Keratinocyte (primary cell): ENCODE data around the gene SLC33A1. TPM values are rescaled to one million over a fixed set of nuclear protein-coding genes. Genes with fewer than 3 reads are reported as not detected.
A peak's percentile ranks its signal among the peaks of the same experiment; 100 is the strongest.

Source experiments
- DNase-seq: peaks from one replicate; pipeline ENCODE4 v3.0.0-alpha.2; 2011; ENCODE audit warnings: low read depth, missing footprints, low spot score
- FAIRE-seq: peaks from 2 replicates; lab custom pipeline; 2011; peaks lifted over from hg19 to GRCh38; lab: Jason Lieb, UNC
- H2AFZ ChIP-seq: 2 replicates; pipeline ENCODE4 v1.6.0; 2012; ENCODE audit warnings: low read length, control low read depth, inconsistent platforms; ENCODE audit not compliant: control insufficient read depth
- H3K27ac ChIP-seq: 2 replicates; pipeline ENCODE4 v1.5.1; 2011; ENCODE audit warnings: low read length; ENCODE audit not compliant: control insufficient read depth, insufficient read depth
- H3K27me3 ChIP-seq: 3 replicates; pipeline ENCODE4 v1.6.0; 2011; ENCODE audit warnings: low read length; ENCODE audit not compliant: control insufficient read depth, insufficient read depth; ENCODE audit errors: extremely low read depth
- H3K36me3 ChIP-seq, 2 experiments: 2 replicates in 1 of 2; 3 replicates in 1 of 2; pipeline ENCODE4 v1.5.1; 2011; ENCODE audit warnings: low read length in 2 of 2, mild to moderate bottlenecking in 1 of 2; ENCODE audit not compliant: control insufficient read depth in 2 of 2, insufficient read depth in 2 of 2; ENCODE audit errors: extremely low read depth in 1 of 2
- H3K4me1 ChIP-seq: 3 replicates; pipeline ENCODE4 v1.5.1; 2011; ENCODE audit warnings: low read length; ENCODE audit not compliant: control insufficient read depth, insufficient read depth; ENCODE audit errors: extremely low read depth
- H3K4me2 ChIP-seq: 3 replicates; pipeline ENCODE4 v1.6.0; 2011; ENCODE audit warnings: low read depth, low read length; ENCODE audit not compliant: control insufficient read depth, insufficient read depth; ENCODE audit errors: extremely low read depth
- H3K4me3 ChIP-seq, 3 experiments: fragments of 200-600 bp in 1 of 3; sonication (generic) in 1 of 3; 2 replicates in 2 of 3; 3 replicates in 1 of 3; pipeline ENCODE4 v1.5.1; 2011 to 2016; ENCODE audit warnings: low read length in 3 of 3, mild to moderate bottlenecking in 3 of 3, control low read depth in 2 of 3, inconsistent platforms in 1 of 3, low read depth in 1 of 3, mixed read lengths in 1 of 3, mixed run types in 1 of 3, moderate library complexity in 1 of 3; ENCODE audit not compliant: control insufficient read depth in 2 of 3, insufficient read depth in 2 of 3; ENCODE audit errors: extremely low read depth in 1 of 3
- H3K79me2 ChIP-seq: 2 replicates; pipeline ENCODE4 v1.6.0; 2012; ENCODE audit warnings: low read length; ENCODE audit not compliant: control insufficient read depth, insufficient read depth
- H3K9ac ChIP-seq: 3 replicates; pipeline ENCODE4 v1.6.0; 2011; ENCODE audit warnings: low read length; ENCODE audit not compliant: control insufficient read depth, insufficient read depth; ENCODE audit errors: extremely low read depth
- H3K9me1 ChIP-seq: 3 replicates; pipeline ENCODE4 v1.6.0; 2011; ENCODE audit warnings: low read length; ENCODE audit not compliant: control insufficient read depth, insufficient read depth; ENCODE audit errors: extremely low read depth
- H3K9me3 ChIP-seq: 2 replicates; pipeline ENCODE4 v1.5.1; 2012; ENCODE audit warnings: low read depth, low read length; ENCODE audit not compliant: control insufficient read depth
- H4K20me1 ChIP-seq: 3 replicates; pipeline ENCODE4 v1.6.0; 2011; ENCODE audit warnings: low read length; ENCODE audit not compliant: control insufficient read depth, insufficient read depth; ENCODE audit errors: extremely low read depth
- CTCF ChIP-seq, 3 experiments: IDR thresholded peaks in 1 of 3; conservative IDR thresholded peaks in 1 of 3; optimal IDR thresholded peaks in 1 of 3; 2 replicates in 2 of 3; 3 replicates in 1 of 3; pipeline versions ENCODE3 to v1.5.1; 2011; ENCODE audit warnings: low read length in 3 of 3, mild to moderate bottlenecking in 3 of 3, moderate library complexity in 2 of 3, control low read depth in 1 of 3, inconsistent platforms in 1 of 3; ENCODE audit not compliant: insufficient read depth in 2 of 3; ENCODE audit errors: extremely low read depth in 1 of 3
- EZH2 ChIP-seq: IDR thresholded peaks from one replicate; pipeline ENCODE4 v1.6.1; 2012; ENCODE audit warnings: inconsistent platforms, mild to moderate bottlenecking, low read length, moderate library complexity
- dilution Hi-C: fragments of 300-500 bp; cut with MboI; formaldehyde crosslinking; loops from one replicate; pipeline ENCODE4 v1.7.0; 2020; ENCODE audit warnings: low sequenced_read_pairs; ENCODE audit not compliant: extremely low pct_ligation_motif_present
- polyA minus RNA-seq, 3 experiments: library from RNA; depleted of rRNA, polyadenylated mRNA; stranded (reverse); fragments of >200 nt; gene quantifications; 1 replicate in 1 of 3; 2 replicates in 1 of 3; 3 replicates in 1 of 3; pipeline ENCODE4 v1.2.3, GENCODE V29; 2011
- polyA plus RNA-seq, 5 experiments: library from polyadenylated mRNA; depleted of rRNA in 3 of 5; stranded (reverse) in 3 of 5; stranded (forward) in 1 of 5; unstranded in 1 of 5; fragments of >200 nt; gene quantifications; 1 replicate in 1 of 5; 2 replicates in 3 of 5; 3 replicates in 1 of 5; pipeline versions ENCODE4 v1.2.1 to v1.2.3, GENCODE V29; 2011 to 2012; ENCODE audit warnings: missing spikeins in 2 of 5, low read depth in 1 of 5, low replicate concordance in 1 of 5

The SLC33A1 gene
- polyA plus RNA-seq (23.5 to 33.9 TPM (median 30.9 TPM) in 3 replicates), polyA minus RNA-seq (19.1 to 49.3 TPM (median 39.0 TPM) in 3 replicates)
- polyA plus RNA-seq (2011; ENCODE audit: low read depth) = 5.4 TPM
- 9.2 and 15.5 TPM in 2 replicates for polyA plus RNA-seq (2011; cell fraction: cytosol; rRNA removed)
- 51.4 and 58.1 TPM in 2 replicates for polyA plus RNA-seq (2011; cell fraction: nucleus; rRNA removed)
- polyA plus RNA-seq (2012; ENCODE audit: low replicate concordance) = 19.1 and 22.0 TPM in 2 replicates
- polyA minus RNA-seq (2011; cell fraction: cytosol; rRNA and poly(A)+ RNA removed) = 31.1 TPM
- 59.5 and 80.1 TPM in 2 replicates for polyA minus RNA-seq (2011; cell fraction: nucleus; rRNA and poly(A)+ RNA removed)

GRCh38 chr3:155854141-155854940 lies at the start of gene SLC33A1:
SLC33A1 (minus strand) TSS chr3:155854427; CDS start chr3:155853997, 430 bp downstream.
- DNase-seq (peak; percentile 94), FAIRE-seq (peak; percentile 72)
- Histone ChIP-seq H3K9ac (peak within 1 kb of the TSS; percentile 95), H2AFZ (peak within 1 kb of the TSS; percentile 98), H3K9me3 (no peaks in the 10 kb centered on the region), H4K20me1 (peaks cover 5% of the 10 kb centered on the region), H3K4me1 (peaks cover 8% of the 10 kb centered on the region), H3K27ac (peak within 1 kb of the TSS; percentile 97), H3K4me3 (peak within 1 kb of the TSS; percentile 59 to 99 (median 99)), H3K4me2 (peak within 1 kb of the TSS; percentile 95), H3K36me3 (no peaks in the 10 kb centered on the region), H3K9me1 (no peaks in the 10 kb centered on the region), H3K79me2 (peaks cover 45% of the 10 kb centered on the region), H3K27me3 (no peaks in the 10 kb centered on the region)
- no peak for TF ChIP-seq CTCF (optimal IDR thresholded peaks at IDR 0.05 in 1 of 3, IDR thresholded peaks at IDR 0.05 in 1 of 3, conservative IDR thresholded peaks at IDR 0.05 in 1 of 3; ENCODE audit: extremely low read depth in 1 of 3, insufficient read depth in 2 of 3, low read length in 3 of 3)
- no peak for TF ChIP-seq EZH2
- dilution Hi-C loops = no loop called here

DNA sequence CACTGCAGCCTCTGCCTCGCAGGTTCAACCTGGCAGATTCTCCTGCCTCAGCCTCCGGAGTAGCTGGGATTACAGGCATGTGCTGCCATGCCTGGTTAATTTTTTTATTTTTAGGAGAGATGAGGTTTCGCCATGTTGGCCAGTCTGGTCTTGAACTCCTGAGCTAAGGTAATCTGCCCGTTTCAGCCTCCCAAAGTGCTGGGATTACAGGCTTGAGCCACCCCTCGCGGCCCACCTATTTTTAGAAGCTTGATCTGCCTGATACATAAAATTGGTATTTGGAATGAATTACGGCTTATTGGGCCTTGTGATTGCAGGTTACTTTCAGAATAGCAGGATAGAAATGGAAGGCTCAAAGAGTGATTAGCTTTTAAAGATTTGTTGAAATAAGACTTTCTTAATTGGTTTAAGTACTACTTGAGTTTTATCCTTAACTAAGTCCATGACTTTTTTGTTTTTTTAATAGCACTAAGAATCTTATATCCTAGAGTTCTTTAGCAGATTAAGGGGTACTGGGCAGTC lies 41.2 kb upstream of the SLC33A1 start:
- Histone ChIP-seq H3K79me2 (peaks cover 24% of the 10 kb centered on the region), H3K9ac (no peak overlapping the region), H3K4me2 (no peak overlapping the region), H2AFZ (no peak overlapping the region), H3K9me1 (no peaks in the 10 kb centered on the region), H4K20me1 (no peaks in the 10 kb centered on the region), H3K9me3 (no peaks in the 10 kb centered on the region), H3K4me3 (no peak overlapping the region), H3K27ac (no peak overlapping the region), H3K36me3 (peaks cover 1 to 3% of the 10 kb centered on the region in 2 experiments), H3K4me1 (no peaks in the 10 kb centered on the region), H3K27me3 (no peaks in the 10 kb centered on the region)
- TF ChIP-seq EZH2 (no peak), CTCF (optimal IDR thresholded peaks at IDR 0.05 in 1 of 3, IDR thresholded peaks at IDR 0.05 in 1 of 3, conservative IDR thresholded peaks at IDR 0.05 in 1 of 3; ENCODE audit: extremely low read depth in 1 of 3, insufficient read depth in 2 of 3, low read length in 3 of 3) (no peak)
- dilution Hi-C loops = no loop called here
- FAIRE-seq (no peak), DNase-seq (no peak)
